GM19455 (cell line): ENCODE measurements around the gene SELENOO.
"Not testable (repeated sequence)": the region's sequence is repeated elsewhere in the genome, so short reads cannot be mapped to it uniquely, and the experiment has no call there.

ENCODE experiments used
- ATAC-seq: cut with Tn5 transposase; IDR thresholded peaks from one replicate; pipeline ENCODE4 v1.9.1; 2021; ENCODE audit not compliant: unreplicated experiment

Gene SELENOO

GRCh38 chr22:50200461-50201190 lies at the start of gene SELENOO:
TSS of gene SELENOO (plus strand) at chr22:50201011. CDS start at chr22:50201037, 26 bp downstream.
- peak; percentile 61 for ATAC-seq

- ATAC-seq: no peak
Measured at GRCh38 chr22:50151571-50152537, 49.0 kb upstream of the SELENOO start.

- ATAC-seq: no peak
Measured at GRCh38 chr22:50153056-50153755, 47.6 kb upstream of the SELENOO start.

GRCh38 chr22:50153756-50154140 lies 47.1 kb upstream of the SELENOO start:
- no peak for ATAC-seq

GRCh38 chr22:50157709-50158375 lies 43.0 kb upstream of the SELENOO start:
- no peak for ATAC-seq

GRCh38 chr22:50160947-50161346 lies 39.9 kb upstream of the SELENOO start:
- ATAC-seq: no peak

GRCh38 chr22:50161508-50162390 lies 39.1 kb upstream of the SELENOO start:
- ATAC-seq: no peak

- ATAC-seq: no peak
Measured at GRCh38 chr22:50162391-50162956, 38.3 kb upstream of the SELENOO start.

- no peak for ATAC-seq
Measured at GRCh38 chr22:50165436-50166123, 35.2 kb upstream of the SELENOO start.

- no peak for ATAC-seq
Measured at GRCh38 chr22:50167689-50168489, 32.9 kb upstream of the SELENOO start.

GRCh38 chr22:50168490-50169180 lies 32.2 kb upstream of the SELENOO start:
- ATAC-seq: not testable (repeated sequence)

- no peak for ATAC-seq
Measured at GRCh38 chr22:50169181-50169759, 31.5 kb upstream of the SELENOO start.

GRCh38 chr22:50169774-50170341 lies 31.0 kb upstream of the SELENOO start:
- ATAC-seq: no peak

GRCh38 chr22:50170453-50171318 lies 30.1 kb upstream of the SELENOO start, which contains the start of gene PANX2:
TSS of gene PANX2 (plus strand) at chr22:50170731. CDS start at chr22:50170731, 0 bp downstream.
- ATAC-seq: no peak

- no peak for ATAC-seq
Measured at GRCh38 chr22:50171319-50171964, 29.4 kb upstream of the SELENOO start.
